Astrocyte (in vitro differentiated cells and primary cell): ENCODE results near the gene RBCK1. TPM values are rescaled to one million over a fixed set of nuclear protein-coding genes. Genes with fewer than 3 reads are reported as not detected.
A peak's percentile ranks its signal among the peaks of the same experiment; 100 is the strongest.

Experiments used
- DNase-seq: peaks from one replicate; pipeline ENCODE4 v3.0.0-alpha.2; 2010; ENCODE audit warnings: low read depth
- FAIRE-seq: peaks from 2 replicates; lab custom pipeline; 2011; peaks lifted over from hg19 to GRCh38; lab: Jason Lieb, UNC
- H2AFZ ChIP-seq: 2 replicates; pipeline ENCODE4 v1.6.0; 2012; ENCODE audit warnings: low read depth, low read length, inconsistent platforms
- H3K27ac ChIP-seq: 2 replicates; pipeline ENCODE4 v1.5.1; 2011; ENCODE audit warnings: low read depth, low read length, inconsistent platforms
- H3K27me3 ChIP-seq: 2 replicates; pipeline ENCODE4 v1.6.0; 2011; ENCODE audit warnings: low read length, inconsistent platforms; ENCODE audit not compliant: insufficient read depth
- H3K36me3 ChIP-seq: 2 replicates; pipeline ENCODE4 v1.5.1; 2011; ENCODE audit warnings: low read length, inconsistent platforms; ENCODE audit not compliant: insufficient read depth
- H3K4me1 ChIP-seq: 2 replicates; pipeline ENCODE4 v1.5.1; 2011; ENCODE audit warnings: low read length, inconsistent platforms; ENCODE audit not compliant: insufficient read depth
- H3K4me2 ChIP-seq: 2 replicates; pipeline ENCODE4 v1.6.0; 2012; ENCODE audit warnings: low read length, inconsistent platforms
- H3K4me3 ChIP-seq: 2 replicates; pipeline ENCODE4 v1.5.1; 2011; ENCODE audit warnings: low read depth, mild to moderate bottlenecking, low read length, inconsistent platforms; ENCODE audit not compliant: insufficient read depth
- H3K79me2 ChIP-seq: 2 replicates; pipeline ENCODE4 v1.6.0; 2012; ENCODE audit warnings: mild to moderate bottlenecking, low read length, inconsistent platforms; ENCODE audit not compliant: insufficient read depth
- H3K9ac ChIP-seq: 2 replicates; pipeline ENCODE4 v1.6.0; 2012; ENCODE audit warnings: mild to moderate bottlenecking, low read length, inconsistent platforms
- H3K9me3 ChIP-seq: 2 replicates; pipeline ENCODE4 v1.5.1; 2012; ENCODE audit warnings: low read depth, mild to moderate bottlenecking, low read length, inconsistent platforms; ENCODE audit not compliant: insufficient read depth
- H4K20me1 ChIP-seq: 2 replicates; pipeline ENCODE4 v1.6.0; 2012; ENCODE audit warnings: low read length, inconsistent platforms; ENCODE audit not compliant: insufficient read depth
- H3K27ac Mint-ChIP-seq: one replicate; pipeline ENCODE4 v1.8.0; 2021; ENCODE audit warnings: mild to moderate bottlenecking, mixed read lengths; ENCODE audit not compliant: unreplicated experiment
- H3K27me3 Mint-ChIP-seq: one replicate; pipeline ENCODE4 v1.8.0; 2021; ENCODE audit warnings: low read depth, mixed read lengths; ENCODE audit not compliant: unreplicated experiment
- H3K36me3 Mint-ChIP-seq: one replicate; pipeline ENCODE4 v1.8.0; 2021; ENCODE audit warnings: low read depth, mixed read lengths; ENCODE audit not compliant: unreplicated experiment
- H3K4me1 Mint-ChIP-seq: one replicate; pipeline ENCODE4 v1.8.0; 2021; ENCODE audit warnings: low read depth, mixed read lengths; ENCODE audit not compliant: unreplicated experiment
- H3K4me3 Mint-ChIP-seq: one replicate; pipeline ENCODE4 v1.8.0; 2021; ENCODE audit warnings: mild to moderate bottlenecking, moderate library complexity, mixed read lengths; ENCODE audit not compliant: unreplicated experiment
- H3K9me3 Mint-ChIP-seq: one replicate; pipeline ENCODE4 v1.8.0; 2021; ENCODE audit warnings: mild to moderate bottlenecking, mixed read lengths; ENCODE audit not compliant: unreplicated experiment
- EZH2 ChIP-seq: IDR thresholded peaks from 2 replicates; pipeline ENCODE4 v1.6.1; 2012; ENCODE audit warnings: mild to moderate bottlenecking, low read length, inconsistent platforms; ENCODE audit not compliant: insufficient read depth
- total RNA-seq: library from RNA; stranded (reverse); gene quantifications from 2 replicates; pipeline ENCODE4 v1.2.1, GENCODE V29; 2021
- TF ChIP-seq, protein P1 (sequence below): IDR thresholded peaks from 2 replicates; pipeline ENCODE4 v1.5.1; 2011; ENCODE audit warnings: low read depth, mild to moderate bottlenecking, inconsistent platforms, low read length, moderate library complexity; ENCODE audit not compliant: insufficient read depth

RBCK1 gene
- total RNA-seq, 1 donor from 2014 or later, result 124 TPM

DNA sequence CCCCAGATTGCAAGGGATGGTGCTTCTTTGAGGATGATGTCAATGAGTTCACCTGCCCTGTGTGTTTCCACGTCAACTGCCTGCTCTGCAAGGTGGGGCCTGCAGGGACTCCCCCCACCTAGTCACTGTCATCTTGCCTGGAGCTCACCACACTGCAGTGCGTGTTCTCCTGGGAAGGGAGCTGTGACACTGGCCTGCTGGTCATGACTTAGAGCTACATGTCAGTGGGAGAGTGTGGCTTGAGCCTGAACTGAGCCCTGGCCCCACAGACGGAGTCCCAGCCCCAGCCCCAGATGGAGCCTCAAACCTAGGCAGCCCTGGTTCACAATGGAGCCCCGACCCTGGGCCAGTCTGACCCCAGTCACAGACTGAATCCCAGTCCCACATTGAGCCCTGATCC lies 19.3 kb downstream of the RBCK1 start:
- Histone ChIP-seq H3K27ac (no peak overlapping the region), H2AFZ (no peak overlapping the region), H3K36me3 (peaks cover 14% of the 10 kb centered on the region), H3K4me1 (no peaks in the 10 kb centered on the region), H3K4me3 (no peak overlapping the region), H4K20me1 (peaks cover 17% of the 10 kb centered on the region), H3K79me2 (no peaks in the 10 kb centered on the region), H3K4me2 (no peak overlapping the region), H3K27me3 (no peaks in the 10 kb centered on the region), H3K9ac (no peak overlapping the region), H3K9me3 (no peaks in the 10 kb centered on the region)
- no peak for TF ChIP-seq EZH2
- TF ChIP-seq, protein P1, sequence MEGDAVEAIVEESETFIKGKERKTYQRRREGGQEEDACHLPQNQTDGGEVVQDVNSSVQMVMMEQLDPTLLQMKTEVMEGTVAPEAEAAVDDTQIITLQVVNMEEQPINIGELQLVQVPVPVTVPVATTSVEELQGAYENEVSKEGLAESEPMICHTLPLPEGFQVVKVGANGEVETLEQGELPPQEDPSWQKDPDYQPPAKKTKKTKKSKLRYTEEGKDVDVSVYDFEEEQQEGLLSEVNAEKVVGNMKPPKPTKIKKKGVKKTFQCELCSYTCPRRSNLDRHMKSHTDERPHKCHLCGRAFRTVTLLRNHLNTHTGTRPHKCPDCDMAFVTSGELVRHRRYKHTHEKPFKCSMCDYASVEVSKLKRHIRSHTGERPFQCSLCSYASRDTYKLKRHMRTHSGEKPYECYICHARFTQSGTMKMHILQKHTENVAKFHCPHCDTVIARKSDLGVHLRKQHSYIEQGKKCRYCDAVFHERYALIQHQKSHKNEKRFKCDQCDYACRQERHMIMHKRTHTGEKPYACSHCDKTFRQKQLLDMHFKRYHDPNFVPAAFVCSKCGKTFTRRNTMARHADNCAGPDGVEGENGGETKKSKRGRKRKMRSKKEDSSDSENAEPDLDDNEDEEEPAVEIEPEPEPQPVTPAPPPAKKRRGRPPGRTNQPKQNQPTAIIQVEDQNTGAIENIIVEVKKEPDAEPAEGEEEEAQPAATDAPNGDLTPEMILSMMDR, result no peak
- no peak for DNase-seq
- peaks cover 24% of the 10 kb centered on the region for H3K36me3 Mint-ChIP-seq
- no peak for FAIRE-seq
- H3K9me3 Mint-ChIP-seq, result no peaks in the 10 kb centered on the region
- H3K27ac Mint-ChIP-seq, result no peak overlapping the region
- H3K4me3 Mint-ChIP-seq, result no peak overlapping the region
- H3K27me3 Mint-ChIP-seq, result no peaks in the 10 kb centered on the region
- peaks cover 12% of the 10 kb centered on the region for H3K4me1 Mint-ChIP-seq

GRCh38 chr20:427849-428657 lies 20.0 kb downstream of the RBCK1 start:
- Histone ChIP-seq H3K4me3 (no peak overlapping the region), H3K9ac (no peak overlapping the region), H3K27me3 (no peaks in the 10 kb centered on the region), H3K36me3 (peaks cover 12% of the 10 kb centered on the region), H3K79me2 (no peaks in the 10 kb centered on the region), H3K9me3 (no peaks in the 10 kb centered on the region), H3K27ac (no peak overlapping the region), H3K4me1 (no peaks in the 10 kb centered on the region), H3K4me2 (no peak overlapping the region), H2AFZ (no peak overlapping the region), H4K20me1 (peaks cover 19% of the 10 kb centered on the region)
- TF ChIP-seq, protein P1, result no peak
- TF ChIP-seq EZH2, result no peak
- FAIRE-seq (no peak), DNase-seq (no peak)
- Mint-ChIP-seq H3K9me3 (no peaks in the 10 kb centered on the region), H3K36me3 (peaks cover 20% of the 10 kb centered on the region), H3K4me3 (no peak overlapping the region), H3K4me1 (peaks cover 12% of the 10 kb centered on the region), H3K27ac (peak overlapping the region; percentile 38), H3K27me3 (no peaks in the 10 kb centered on the region)

DNA sequence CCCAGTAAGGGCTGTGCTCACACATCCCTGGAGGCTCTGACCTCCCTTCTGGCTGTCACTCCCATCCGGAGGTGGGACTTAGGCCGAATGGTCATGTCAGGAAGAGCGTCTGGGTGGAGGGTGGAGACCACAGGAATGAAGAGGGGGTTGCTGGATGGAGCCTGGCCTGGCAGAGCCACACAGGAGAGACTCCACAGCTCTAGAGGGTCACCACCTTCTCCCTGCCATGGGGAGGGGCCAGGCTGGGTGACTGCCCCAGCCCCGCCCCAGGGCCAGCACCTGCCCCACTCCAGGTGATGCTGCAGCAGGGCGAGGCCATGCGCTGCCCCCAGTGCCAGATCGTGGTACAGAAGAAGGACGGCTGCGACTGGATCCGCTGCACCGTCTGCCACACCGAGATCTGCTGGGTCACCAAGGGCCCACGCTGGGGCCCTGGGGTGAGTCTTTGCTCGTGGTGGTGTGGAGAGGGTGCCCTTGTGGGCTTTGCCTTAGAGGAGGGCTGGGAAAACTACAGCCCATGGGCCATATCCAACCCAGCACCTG lies 20.6 kb downstream of the RBCK1 start:
- FAIRE-seq (no peak), DNase-seq (no peak)
- Histone ChIP-seq H3K36me3 (peaks cover 11% of the 10 kb centered on the region), H2AFZ (no peak overlapping the region), H3K9me3 (no peaks in the 10 kb centered on the region), H3K79me2 (no peaks in the 10 kb centered on the region), H3K27ac (no peak overlapping the region), H3K4me3 (no peak overlapping the region), H3K27me3 (no peaks in the 10 kb centered on the region), H3K4me2 (no peak overlapping the region), H3K9ac (no peak overlapping the region), H3K4me1 (no peaks in the 10 kb centered on the region), H4K20me1 (peaks cover 26% of the 10 kb centered on the region)
- no peaks in the 10 kb centered on the region for H3K9me3 Mint-ChIP-seq
- TF ChIP-seq, protein P1, result no peak
- TF ChIP-seq EZH2, result no peak
- H3K27me3 Mint-ChIP-seq, result no peaks in the 10 kb centered on the region
- peaks cover 23% of the 10 kb centered on the region for H3K36me3 Mint-ChIP-seq
- H3K27ac Mint-ChIP-seq, result no peak overlapping the region
- peaks cover 14% of the 10 kb centered on the region for H3K4me1 Mint-ChIP-seq
- no peak overlapping the region for H3K4me3 Mint-ChIP-seq
